HG03103 (cell line): ENCODE results near the gene ATRNL1.
"Not testable (repeated sequence)": the region's sequence is repeated elsewhere in the genome, so short reads cannot be mapped to it uniquely, and the experiment has no call there.

Experiments used
- ATAC-seq: cut with Tn5 transposase; IDR thresholded peaks from one replicate; pipeline ENCODE4 v1.9.1; 2021; ENCODE audit warnings: low read depth; ENCODE audit not compliant: unreplicated experiment

ATRNL1 gene

GRCh38 chr10:115710136-115710535, 617.0 kb downstream of the ATRNL1 start:
- no peak for ATAC-seq

GRCh38 chr10:115711306-115711705, 618.1 kb downstream of the ATRNL1 start:
- no peak for ATAC-seq

GRCh38 chr10:115720121-115720520, 627.0 kb downstream of the ATRNL1 start:
- ATAC-seq, result no peak

- ATAC-seq, result no peak
These were observed 634.0 kb downstream of the ATRNL1 start for GRCh38 chr10:115727129-115727528.

- ATAC-seq, result no peak
These were observed 650.9 kb downstream of the ATRNL1 start for GRCh38 chr10:115744089-115744488.

GRCh38 chr10:115745943-115746342, 652.8 kb downstream of the ATRNL1 start:
- no peak for ATAC-seq

GRCh38 chr10:115747811-115748210, 654.6 kb downstream of the ATRNL1 start:
- ATAC-seq, result no peak

- not testable (repeated sequence) for ATAC-seq
These were observed 665.3 kb downstream of the ATRNL1 start for GRCh38 chr10:115758488-115758887.

GRCh38 chr10:115760131-115760530, 667.0 kb downstream of the ATRNL1 start:
- no peak for ATAC-seq

GRCh38 chr10:115761166-115761565, 668.0 kb downstream of the ATRNL1 start:
- ATAC-seq, result no peak

GRCh38 chr10:115762029-115762428, 668.9 kb downstream of the ATRNL1 start:
- ATAC-seq, result no peak

- no peak for ATAC-seq
These were observed 678.6 kb downstream of the ATRNL1 start for GRCh38 chr10:115771755-115772154.

GRCh38 chr10:115772606-115773005, 679.4 kb downstream of the ATRNL1 start:
- no peak for ATAC-seq

GRCh38 chr10:115773832-115774231, 680.7 kb downstream of the ATRNL1 start:
- no peak for ATAC-seq

- ATAC-seq, result no peak
These were observed 681.6 kb downstream of the ATRNL1 start for GRCh38 chr10:115774721-115775120.

GRCh38 chr10:115777646-115778045, 684.5 kb downstream of the ATRNL1 start:
- no peak for ATAC-seq

GRCh38 chr10:115790220-115790619, 697.1 kb downstream of the ATRNL1 start:
- ATAC-seq, result no peak

- no peak for ATAC-seq
These were observed 702.8 kb downstream of the ATRNL1 start for GRCh38 chr10:115795964-115796363.

- ATAC-seq, result no peak
These were observed 708.3 kb downstream of the ATRNL1 start for GRCh38 chr10:115801457-115801856.

- ATAC-seq, result no peak
These were observed 708.8 kb downstream of the ATRNL1 start for GRCh38 chr10:115801992-115802391.

- no peak for ATAC-seq
These were observed 709.7 kb downstream of the ATRNL1 start for GRCh38 chr10:115802911-115803310.

GRCh38 chr10:115814542-115814941, 721.4 kb downstream of the ATRNL1 start:
- ATAC-seq, result no peak

GRCh38 chr10:115818012-115818411, 724.8 kb downstream of the ATRNL1 start:
- no peak for ATAC-seq
